ENCODE measurements around the gene POU3F1.

The POU3F1 gene

DNA sequence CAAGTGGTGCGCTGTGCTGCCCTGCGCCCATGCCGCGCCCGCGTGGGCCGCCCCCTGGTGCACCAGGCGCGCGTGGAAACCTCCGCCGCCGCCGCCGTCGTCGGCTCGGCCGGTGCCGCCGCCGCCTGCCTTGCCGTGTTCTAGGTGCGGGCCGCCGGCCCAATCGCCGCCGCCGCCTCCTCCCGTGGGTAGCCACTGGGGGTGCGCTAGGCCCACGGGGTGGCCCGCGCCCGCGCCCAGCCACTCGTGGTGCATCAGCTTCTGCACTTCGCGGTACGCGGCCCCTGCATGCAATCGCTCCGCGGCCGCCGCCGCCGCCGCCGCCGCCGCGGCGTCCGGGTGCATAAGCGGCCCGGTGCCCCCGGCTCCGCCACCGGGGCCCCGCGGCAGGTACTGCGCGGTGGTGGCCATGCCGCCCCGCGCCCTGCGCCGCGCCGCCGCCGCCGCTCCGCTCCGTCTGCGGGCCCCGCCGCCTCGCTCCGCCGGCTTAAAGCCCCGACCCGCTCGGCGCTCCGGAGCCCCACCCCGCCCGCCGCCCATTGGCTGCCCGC lies at the start of gene POU3F1:
Gene POU3F1, minus strand, starts transcription at position 461 of the 551 bp plus-strand sequence. Its CDS starts 50 bp downstream, at position 411.
- no peak for DNase-seq

DNA sequence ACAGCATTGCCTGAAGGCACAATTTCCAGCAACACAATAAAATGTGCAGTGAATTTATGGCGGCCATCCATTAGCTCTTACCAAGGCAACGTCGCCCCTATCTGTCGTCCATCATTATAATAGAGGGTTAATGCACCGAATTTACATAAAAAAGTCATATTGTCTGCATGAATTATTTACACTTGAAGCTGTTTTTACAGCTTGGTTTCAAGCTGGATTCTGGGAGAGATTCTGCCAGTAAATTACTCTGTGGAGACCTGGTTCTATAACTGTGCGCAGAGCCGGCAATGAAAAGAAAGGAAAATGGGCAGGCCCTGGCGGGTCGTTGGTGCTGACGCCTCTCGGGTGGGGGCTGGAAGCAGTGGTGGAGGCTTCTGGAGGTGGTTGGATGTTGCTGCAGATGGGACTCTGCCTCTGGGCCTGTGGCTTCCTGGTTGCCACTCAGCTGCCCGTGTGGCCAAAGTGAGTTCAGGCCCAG lies 48.9 kb upstream of the POU3F1 start:
- DNase-seq: peak; percentile 12

GRCh38 chr1:38094711-38095290 lies 48.2 kb upstream of the POU3F1 start:
- peak; percentile 15 for DNase-seq

DNA sequence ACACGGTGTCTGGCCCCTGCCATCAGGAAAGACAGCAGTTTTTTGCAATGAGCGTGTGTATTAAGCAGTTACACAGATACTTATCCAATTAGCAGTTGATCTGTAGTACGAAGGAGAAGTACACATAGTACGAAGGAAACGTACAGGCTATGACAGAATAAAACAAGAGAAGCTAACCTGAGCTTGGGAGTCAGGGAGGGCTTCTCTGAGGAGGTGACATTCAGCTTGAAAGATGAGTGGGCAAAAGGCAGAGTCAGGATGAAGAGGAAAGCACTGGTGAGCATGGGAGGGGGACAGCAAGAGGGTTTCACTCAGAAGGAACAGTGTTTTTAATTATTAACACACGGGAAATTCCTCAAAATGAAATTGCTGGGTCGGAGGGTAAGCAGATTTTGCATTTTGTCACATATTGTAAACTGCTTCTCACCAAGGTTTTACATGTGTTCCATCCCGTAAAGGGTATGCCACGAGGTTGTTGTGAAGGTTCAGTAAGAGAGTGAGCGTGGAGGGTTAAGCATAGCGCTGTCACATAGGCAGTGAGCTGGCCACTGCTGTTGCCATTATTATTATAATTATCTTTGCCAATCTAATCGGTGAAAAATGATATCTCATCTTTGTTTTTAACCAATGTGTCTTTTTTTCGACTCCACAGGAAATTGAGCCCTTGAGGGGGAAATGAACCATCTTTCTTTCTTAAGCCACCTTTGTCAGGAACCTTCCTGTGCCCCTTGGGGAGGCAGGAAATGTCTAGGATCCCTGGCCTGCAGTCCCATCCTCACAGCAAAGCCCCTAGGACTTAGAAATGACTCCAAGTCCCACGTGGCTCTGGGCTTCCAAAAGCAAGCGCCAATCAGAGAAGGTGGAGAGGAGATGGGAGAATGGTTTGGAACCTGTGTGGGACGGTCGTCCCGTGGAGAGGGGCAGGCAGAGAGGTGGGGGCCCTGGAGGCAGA lies 47.3 kb upstream of the POU3F1 start:
- DNase-seq: no peak

DNA sequence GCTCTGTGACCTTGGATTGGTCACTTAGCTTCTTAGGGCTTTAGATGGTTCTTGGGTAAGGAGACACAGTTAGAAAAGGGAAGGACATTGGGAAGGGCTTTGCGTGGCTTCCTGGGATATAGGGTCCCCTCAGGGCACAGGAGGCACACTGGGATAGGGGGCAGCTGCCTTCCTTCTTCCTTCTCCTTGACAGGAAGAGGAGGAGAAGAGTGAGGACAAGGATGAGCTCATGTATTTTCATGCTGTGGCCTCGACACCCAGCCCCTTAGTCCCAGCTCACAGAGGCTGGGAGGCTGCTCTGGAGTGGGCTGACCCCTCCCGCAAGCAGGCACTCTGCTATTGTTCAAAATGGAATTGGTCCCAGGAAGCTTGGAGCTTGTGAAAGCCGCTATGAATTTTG lies 45.7 kb upstream of the POU3F1 start:
- no peak for DNase-seq

GRCh38 chr1:38090796-38091195 lies 44.2 kb upstream of the POU3F1 start:
- DNase-seq: no peak

GRCh38 chr1:38089712-38090360 lies 43.2 kb upstream of the POU3F1 start:
- no peak for DNase-seq

DNA sequence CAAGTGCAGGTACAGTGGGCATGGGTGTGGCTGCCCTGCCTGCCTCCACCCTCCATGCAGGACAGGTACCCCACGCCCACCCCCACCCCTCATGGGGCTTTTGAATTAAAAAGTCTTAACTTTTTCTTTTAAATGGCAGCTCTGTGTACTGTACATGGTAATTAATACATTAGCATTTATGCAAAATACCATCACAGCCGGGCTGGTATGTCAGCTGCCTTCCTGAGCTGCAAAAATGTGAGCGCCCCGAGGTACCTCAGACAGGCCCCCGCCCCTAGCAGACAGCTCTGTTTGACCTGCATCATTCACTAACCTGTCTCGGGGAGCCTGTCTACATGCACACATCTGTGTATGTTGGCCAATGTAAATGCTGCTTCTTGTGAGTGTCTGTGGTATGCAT lies 42.2 kb upstream of the POU3F1 start:
- no peak for DNase-seq

DNA sequence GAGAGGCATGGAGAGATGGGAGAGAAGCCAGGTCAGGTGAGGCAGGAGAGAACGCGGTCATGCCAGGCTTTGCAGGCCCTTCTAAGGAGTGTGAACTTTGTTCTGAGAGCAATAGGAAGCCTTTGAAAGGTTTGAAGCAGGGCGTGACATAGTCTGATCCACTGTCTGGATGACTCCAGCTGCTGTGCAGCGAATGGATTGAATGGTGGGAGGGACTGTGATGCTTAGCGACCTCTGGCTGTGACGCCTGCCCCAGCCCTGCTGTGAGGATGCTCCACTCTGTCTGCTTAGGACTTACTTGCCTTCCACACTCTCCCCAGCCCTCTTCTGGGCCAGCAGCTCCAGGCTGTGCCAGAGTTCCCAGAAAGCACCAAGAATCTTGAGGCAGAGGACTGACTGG lies 41.8 kb upstream of the POU3F1 start:
- DNase-seq: no peak

GRCh38 chr1:38087676-38088075 lies 41.1 kb upstream of the POU3F1 start:
- no peak for DNase-seq

DNA sequence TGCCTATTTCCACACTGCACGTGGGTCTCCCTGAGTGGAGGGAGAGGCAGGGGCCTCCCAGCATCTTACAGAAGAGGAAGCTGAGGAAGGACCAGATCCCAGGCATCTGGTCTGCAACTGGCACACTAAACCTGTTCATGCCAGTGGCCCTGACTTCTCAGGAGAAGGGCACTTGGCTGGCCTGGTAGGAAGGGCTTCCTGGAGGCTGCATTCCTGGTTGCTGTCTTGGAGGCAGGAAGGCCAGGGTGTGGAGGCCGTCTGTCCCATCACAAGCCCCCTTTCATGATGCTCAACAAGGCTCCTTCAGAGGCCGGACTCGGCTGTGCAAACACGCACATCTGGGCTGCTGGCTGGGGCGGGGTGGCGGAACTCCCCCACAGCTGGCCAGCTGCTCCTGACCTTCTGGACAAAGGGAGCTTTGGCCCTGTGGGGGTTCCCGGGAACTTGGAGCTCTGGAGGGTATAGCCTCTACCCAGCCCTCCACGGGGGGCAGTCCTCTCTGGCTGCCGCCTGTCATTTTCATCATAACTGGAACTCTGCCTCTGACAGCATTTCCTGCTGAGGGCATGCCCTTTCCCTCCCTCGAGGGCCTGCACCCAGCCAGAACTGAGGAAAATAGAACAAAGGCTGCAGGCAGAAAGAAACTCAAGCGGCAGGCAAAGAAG lies 39.2 kb upstream of the POU3F1 start:
- no peak for DNase-seq

DNA sequence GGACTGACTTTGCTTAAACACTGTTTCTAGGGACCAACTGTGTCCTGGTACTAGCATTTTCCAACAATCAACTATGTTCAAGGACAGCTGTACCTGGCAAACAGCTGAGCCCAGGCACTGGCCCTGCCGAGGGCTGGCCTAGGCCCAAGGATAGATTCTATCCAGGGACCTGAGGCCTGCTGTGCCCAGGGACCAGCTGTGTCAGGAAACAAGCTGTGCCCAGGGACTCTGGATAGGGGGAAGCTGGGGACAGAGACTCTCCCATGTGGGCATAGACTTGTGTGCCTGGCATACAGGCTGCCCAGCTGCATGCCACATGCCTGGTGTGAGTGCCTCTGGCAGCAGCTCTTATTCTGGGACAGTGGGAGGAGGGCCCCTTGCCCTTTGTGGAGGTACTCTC lies 38.1 kb upstream of the POU3F1 start:
- DNase-seq: no peak

- no peak for DNase-seq
These were observed 37.5 kb upstream of the POU3F1 start for GRCh38 chr1:38084113-38084512.

DNA sequence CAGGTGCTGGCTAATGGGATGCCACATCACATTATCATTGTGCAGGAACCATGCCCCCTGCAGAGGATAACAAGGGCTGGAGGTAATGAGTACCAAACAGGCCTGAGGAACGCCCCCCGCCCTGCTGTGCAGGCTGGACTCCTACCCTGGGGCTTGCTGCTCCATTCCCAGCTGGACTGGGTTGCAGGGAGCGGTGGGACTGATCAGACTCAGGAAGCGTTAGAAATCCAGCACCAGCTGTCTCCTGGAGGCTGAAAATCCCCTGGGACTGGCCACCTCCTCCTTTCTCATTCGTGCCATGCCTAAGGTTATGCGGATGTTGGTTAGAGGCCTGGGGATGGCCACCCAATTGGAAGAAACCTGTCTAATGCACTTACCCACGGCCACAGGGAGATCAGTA lies 36.9 kb upstream of the POU3F1 start:
- no peak for DNase-seq

GRCh38 chr1:38082769-38083263 lies 36.2 kb upstream of the POU3F1 start:
- DNase-seq: no peak

- no peak for DNase-seq
These were observed 32.4 kb upstream of the POU3F1 start for GRCh38 chr1:38079019-38079418.

GRCh38 chr1:38077523-38078147 lies 31.0 kb upstream of the POU3F1 start:
- DNase-seq: no peak

- peak; percentile 11 for DNase-seq
These were observed 29.9 kb upstream of the POU3F1 start for GRCh38 chr1:38076455-38076854.

GRCh38 chr1:38076038-38076437 lies 29.4 kb upstream of the POU3F1 start:
- no peak for DNase-seq

DNA sequence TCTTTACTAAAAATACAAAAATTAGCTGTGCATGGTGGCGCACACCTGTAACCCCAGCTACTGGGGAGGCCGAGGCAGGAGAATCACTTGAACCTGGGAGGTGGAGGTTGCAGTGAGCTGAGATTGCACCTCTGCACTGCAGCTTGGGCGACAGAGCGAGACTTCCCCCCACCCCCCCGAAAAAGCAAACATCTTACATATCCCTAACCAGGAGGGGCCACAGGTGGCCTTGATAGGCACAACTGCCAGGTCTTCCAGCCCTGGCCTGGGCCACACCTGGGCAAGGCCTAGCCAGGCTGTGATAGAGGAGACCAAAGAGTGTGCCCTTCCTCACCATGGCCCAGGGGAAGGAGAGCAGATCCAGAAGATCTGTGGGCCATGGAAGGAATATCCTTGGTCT lies 28.6 kb upstream of the POU3F1 start:
- DNase-seq: no peak

DNA sequence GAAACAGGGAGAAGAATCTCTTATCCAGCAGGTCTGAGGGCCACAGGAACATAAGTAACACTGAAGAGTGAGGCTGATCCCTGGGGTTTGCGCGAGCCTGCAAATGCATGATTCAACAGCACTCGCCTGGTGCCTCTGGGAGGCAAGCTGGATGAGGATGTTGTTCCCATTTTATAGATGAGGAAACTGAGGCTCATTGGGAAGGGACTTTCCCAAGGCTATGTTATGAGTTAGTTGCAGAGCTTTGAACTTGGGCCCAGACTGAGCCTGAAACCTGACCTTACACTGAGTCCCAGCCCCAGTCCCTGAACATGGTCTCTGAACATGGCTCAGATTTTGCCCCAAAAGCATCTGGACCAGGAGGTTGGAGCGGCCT lies 27.7 kb upstream of the POU3F1 start:
- DNase-seq: no peak

Data from NCI-H1436 (cell line).